BE2C (cell line): ENCODE results near the gene MTNR1B.
A peak's percentile ranks its signal among the peaks of the same experiment; 100 is the strongest.

ENCODE experiments used
- DNase-seq: peaks from one replicate; pipeline ENCODE4 v3.0.0-alpha.2; 2020
- H3K27me3 ChIP-seq: fragments of 250-450 bp; sonication (Bioruptor Pico); 2 replicates; pipeline ENCODE4 v1.5.1; 2020; ENCODE audit warnings: mild to moderate bottlenecking
- H3K36me3 ChIP-seq: fragments of 250-450 bp; sonication (Bioruptor Pico); 2 replicates; pipeline ENCODE4 v1.5.1; 2020; ENCODE audit warnings: mild to moderate bottlenecking
- H3K4me1 ChIP-seq: fragments of 250-450 bp; sonication (Bioruptor Pico); 2 replicates; pipeline ENCODE4 v1.5.1; 2020
- H3K4me3 ChIP-seq: 2 replicates; pipeline ENCODE4 v1.5.1; 2011; ENCODE audit warnings: low read depth, low read length
- H3K9me3 ChIP-seq: fragments of 250-450 bp; sonication (Bioruptor Pico); 2 replicates; pipeline ENCODE4 v1.5.1; 2020
- TF ChIP-seq, protein P1 (sequence below): IDR thresholded peaks from 2 replicates; pipeline ENCODE4 v1.5.1; 2012; ENCODE audit warnings: mild to moderate bottlenecking, low read depth, low read length

MTNR1B gene

DNA sequence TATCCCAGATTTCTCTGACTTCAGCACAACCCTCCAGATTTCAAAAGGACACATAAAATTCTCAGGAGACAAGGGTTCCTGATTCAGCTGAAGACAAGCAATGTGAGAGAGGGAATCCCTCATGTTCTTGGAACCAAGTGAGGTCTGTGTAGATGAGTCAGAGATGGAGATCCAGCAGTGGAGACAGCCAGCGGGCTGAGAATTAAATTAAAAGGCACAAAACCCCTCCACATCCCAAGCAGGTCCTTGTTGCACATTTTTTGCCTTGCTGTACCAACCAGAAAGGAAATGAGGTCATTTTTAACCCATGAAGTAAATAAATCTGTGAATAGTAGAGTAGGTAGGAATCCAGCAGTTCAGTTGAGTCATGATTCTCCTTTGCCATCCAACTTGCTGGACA, 9.7 kb downstream of the MTNR1B start:
- Histone ChIP-seq H3K27me3 (no peaks in the 10 kb centered on the region), H3K4me3 (peak overlapping the region; percentile 31; the same call in 1 of the 2 replicates), H3K36me3 (no peaks in the 10 kb centered on the region), H3K4me1 (peaks cover 23% of the 10 kb centered on the region), H3K9me3 (no peaks in the 10 kb centered on the region)
- TF ChIP-seq, protein P1, sequence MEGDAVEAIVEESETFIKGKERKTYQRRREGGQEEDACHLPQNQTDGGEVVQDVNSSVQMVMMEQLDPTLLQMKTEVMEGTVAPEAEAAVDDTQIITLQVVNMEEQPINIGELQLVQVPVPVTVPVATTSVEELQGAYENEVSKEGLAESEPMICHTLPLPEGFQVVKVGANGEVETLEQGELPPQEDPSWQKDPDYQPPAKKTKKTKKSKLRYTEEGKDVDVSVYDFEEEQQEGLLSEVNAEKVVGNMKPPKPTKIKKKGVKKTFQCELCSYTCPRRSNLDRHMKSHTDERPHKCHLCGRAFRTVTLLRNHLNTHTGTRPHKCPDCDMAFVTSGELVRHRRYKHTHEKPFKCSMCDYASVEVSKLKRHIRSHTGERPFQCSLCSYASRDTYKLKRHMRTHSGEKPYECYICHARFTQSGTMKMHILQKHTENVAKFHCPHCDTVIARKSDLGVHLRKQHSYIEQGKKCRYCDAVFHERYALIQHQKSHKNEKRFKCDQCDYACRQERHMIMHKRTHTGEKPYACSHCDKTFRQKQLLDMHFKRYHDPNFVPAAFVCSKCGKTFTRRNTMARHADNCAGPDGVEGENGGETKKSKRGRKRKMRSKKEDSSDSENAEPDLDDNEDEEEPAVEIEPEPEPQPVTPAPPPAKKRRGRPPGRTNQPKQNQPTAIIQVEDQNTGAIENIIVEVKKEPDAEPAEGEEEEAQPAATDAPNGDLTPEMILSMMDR, result no peak
- peak; percentile 48 for DNase-seq

DNA sequence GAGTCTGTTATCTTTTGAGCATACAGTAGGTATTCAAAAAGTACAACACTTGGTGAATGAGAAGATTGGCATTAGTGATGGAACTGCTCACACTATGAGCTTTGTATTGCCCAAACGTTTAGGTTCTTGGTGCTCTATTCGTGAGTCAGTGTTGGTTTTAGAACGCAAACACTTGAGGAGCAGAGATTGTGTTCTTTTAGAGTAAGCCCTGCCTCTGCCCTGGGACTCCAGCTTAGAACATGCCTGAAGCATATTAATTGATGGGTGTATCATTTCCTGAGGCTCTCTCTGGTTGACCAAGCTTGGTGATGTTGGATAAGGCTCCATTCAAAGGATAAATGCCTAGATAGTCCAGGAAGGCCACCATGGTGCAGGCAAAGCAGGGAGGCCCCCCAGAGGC, 10.9 kb downstream of the MTNR1B start:
- Histone ChIP-seq H3K4me1 (peaks cover 23% of the 10 kb centered on the region), H3K36me3 (no peaks in the 10 kb centered on the region), H3K4me3 (no peak overlapping the region), H3K27me3 (no peaks in the 10 kb centered on the region), H3K9me3 (no peaks in the 10 kb centered on the region)
- DNase-seq, result no peak
- TF ChIP-seq, protein P1, result no peak

DNA sequence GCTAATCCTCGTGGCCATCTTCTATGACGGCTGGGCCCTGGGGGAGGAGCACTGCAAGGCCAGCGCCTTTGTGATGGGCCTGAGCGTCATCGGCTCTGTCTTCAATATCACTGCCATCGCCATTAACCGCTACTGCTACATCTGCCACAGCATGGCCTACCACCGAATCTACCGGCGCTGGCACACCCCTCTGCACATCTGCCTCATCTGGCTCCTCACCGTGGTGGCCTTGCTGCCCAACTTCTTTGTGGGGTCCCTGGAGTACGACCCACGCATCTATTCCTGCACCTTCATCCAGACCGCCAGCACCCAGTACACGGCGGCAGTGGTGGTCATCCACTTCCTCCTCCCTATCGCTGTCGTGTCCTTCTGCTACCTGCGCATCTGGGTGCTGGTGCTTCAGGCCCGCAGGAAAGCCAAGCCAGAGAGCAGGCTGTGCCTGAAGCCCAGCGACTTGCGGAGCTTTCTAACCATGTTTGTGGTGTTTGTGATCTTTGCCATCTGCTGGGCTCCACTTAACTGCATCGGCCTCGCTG, 12.1 kb downstream of the MTNR1B start:
- Histone ChIP-seq H3K27me3 (no peaks in the 10 kb centered on the region), H3K4me1 (peaks cover 23% of the 10 kb centered on the region), H3K4me3 (no peak overlapping the region), H3K9me3 (no peaks in the 10 kb centered on the region), H3K36me3 (no peaks in the 10 kb centered on the region)
- TF ChIP-seq, protein P1, result no peak
- DNase-seq, result no peak

GRCh38 chr11:92986585-92986984, 17.1 kb downstream of the MTNR1B start:
- no peak overlapping the region for H3K4me3 ChIP-seq

DNA sequence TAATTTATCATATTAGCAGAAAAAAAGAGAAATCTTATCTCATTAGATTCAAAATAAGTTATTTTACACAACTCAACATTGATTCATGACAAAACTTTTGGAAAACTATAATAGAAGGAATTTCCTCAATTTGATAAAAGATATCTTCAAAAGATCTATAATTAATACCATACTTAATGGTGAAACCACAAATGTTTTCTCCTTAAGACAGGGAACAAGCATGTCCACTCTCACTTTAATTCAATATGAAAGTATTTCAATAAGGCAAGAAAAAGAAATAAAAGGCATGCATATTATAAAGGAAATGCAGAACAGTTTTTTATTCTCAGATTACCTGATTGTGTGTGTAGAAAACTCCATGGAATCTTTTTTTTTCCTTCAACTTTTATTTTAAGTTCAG, 23.6 kb downstream of the MTNR1B start:
- no peaks in the 10 kb centered on the region for H3K9me3 ChIP-seq
- no peak overlapping the region for H3K4me3 ChIP-seq
- H3K4me1 ChIP-seq, result no peaks in the 10 kb centered on the region
- no peaks in the 10 kb centered on the region for H3K27me3 ChIP-seq
- no peaks in the 10 kb centered on the region for H3K36me3 ChIP-seq
- TF ChIP-seq, protein P1, result no peak
- no peak for DNase-seq

More at GRCh38 chr11:92986585-92986984, 17.1 kb downstream of the MTNR1B start:
- TF ChIP-seq, protein P1, result no peak
- Histone ChIP-seq H3K4me1 (no peaks in the 10 kb centered on the region), H3K36me3 (no peaks in the 10 kb centered on the region), H3K27me3 (no peaks in the 10 kb centered on the region), H3K9me3 (no peaks in the 10 kb centered on the region)
- DNase-seq, result no peak

DNA sequence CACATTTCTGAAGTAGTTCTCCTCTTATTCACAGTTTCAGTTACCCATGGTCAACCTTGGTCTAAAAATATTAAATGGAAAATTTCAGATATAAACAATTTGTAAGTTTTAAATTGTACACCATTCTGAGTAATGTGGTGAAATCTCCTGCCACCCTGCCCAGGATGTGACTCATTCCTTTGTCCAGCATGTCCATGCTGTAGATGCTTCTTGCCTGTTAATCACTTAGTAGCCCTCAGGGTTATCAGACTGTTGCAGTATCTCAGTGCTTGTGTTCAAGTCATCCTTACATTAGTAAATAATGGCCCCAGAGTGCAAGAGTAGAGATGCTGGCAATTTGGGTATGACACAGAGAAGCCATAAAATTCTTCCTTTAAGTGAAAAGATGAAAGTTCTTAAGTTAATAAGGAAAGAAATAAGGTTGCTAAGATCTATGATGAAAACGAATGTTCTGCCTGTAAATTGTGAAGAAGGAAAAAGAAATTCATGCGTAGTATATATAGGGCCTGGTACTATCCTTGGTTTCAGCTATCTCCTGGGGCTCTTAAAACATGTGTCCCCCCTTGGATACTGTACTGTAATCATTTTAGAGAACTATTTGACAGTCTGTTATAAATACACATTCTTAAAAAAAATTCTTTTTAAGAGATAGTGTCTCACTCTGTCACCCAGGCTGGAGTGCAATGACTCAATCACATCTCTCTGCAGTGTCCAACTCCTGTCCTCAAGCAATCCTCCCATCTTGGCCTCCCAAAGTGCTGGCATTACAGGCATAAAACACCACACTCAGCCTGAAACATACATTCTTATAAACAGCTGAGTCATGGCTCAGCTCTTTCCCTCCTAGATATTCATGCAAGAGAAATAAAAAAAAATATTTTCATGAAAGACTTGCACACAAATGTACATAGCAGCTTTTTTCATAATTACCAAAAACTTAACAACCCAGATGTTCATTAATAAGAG, 31.3 kb downstream of the MTNR1B start:
- DNase-seq, result peak; percentile 43
- TF ChIP-seq, protein P1, result no peak
- Histone ChIP-seq H3K4me3 (no peak overlapping the region), H3K36me3 (no peaks in the 10 kb centered on the region), H3K27me3 (no peaks in the 10 kb centered on the region), H3K9me3 (no peaks in the 10 kb centered on the region), H3K4me1 (peaks cover 4% of the 10 kb centered on the region)
